ENCODE measurements around the gene OLFML1.
"Not testable (repeated sequence)": the region's sequence is repeated elsewhere in the genome, so short reads cannot be mapped to it uniquely, and the experiment has no call there.

OLFML1 gene

DNA sequence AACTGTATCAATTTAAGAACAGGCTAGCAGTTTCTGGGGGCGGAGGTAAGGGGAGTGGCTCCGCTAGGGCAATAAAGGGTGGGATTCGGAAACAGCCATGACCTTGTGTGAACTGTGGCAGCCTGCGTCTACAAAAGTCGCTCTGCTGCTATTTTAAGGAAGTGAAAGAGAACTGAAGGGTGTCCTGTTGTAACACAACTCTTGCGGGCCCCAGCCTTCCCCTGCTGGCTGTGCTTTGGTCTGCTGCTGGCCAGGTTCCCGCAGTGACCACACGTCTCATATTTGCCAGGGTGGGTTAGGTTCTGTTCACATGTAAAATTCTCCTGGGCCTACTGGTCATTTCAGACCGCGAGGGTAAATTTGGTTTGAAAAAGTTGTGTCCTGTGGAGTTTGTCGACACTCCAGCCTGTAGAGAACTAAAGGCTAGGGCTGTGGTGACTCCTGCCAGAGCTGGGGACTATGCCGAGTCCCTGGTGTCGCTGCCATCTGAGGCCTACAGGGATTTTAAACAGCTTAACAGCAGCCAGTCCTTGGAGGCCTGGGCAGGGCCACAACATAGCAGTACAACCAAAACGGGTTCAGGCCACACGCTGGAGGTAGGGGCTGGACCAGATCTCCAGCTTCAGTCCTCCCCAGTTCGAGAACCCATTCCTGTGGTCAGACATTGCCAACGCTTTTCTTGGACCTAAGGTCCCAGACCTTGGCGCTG, 27.4 kb downstream of the OLFML1 start:
- no peak for DNase-seq (ENCODE audit: low read depth)

DNA sequence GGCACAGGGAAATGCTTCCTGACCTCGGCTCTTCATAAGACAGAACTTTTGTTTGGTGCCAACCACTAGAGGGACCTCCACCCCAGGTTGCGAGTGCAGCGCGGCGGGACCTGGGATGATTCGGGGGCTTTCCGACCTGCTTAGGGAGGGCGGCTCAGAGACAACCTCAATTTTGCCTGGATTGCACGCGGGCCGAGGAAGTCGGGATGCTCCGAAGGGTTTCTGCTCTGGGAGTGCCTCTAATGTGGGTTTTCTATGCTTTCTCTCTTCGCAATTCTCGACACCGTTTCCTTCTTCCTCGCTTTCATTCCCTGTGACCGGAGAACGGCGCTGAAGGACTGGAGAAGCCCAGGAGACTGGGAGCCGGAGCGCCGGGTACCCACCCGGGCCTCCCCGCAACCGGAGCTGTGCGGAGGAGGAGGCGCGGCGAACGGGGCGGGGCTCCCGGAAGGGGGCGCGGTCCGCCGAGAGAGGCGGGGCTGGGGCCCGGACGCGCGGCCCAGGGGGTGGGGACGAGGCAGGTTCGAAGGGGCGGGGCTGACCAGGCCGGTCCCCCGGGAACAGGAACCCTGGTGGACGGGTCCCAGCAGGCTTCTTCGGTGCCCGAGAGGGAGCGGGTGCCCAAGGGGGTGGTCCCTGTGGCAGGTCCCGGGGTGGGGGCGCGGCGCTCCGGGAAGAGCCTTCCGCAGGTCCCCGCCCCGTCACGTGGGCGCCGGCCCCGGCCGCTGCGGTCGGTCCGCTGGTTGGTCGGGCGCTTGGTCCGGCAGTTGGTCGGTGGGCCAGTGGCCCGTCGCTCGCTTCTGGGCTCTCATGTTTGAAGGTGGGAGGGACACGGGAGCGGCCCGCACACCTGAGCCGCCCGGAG, 28.2 kb downstream of the OLFML1 start, which contains the start of gene PPFIBP2:
TSS of gene PPFIBP2 (plus strand) at position 766 of the 865 bp plus-strand sequence. CDS start 35,477 bp downstream, outside the sequence.
- peak; percentile 75 for DNase-seq (ENCODE audit: low read depth)

DNA sequence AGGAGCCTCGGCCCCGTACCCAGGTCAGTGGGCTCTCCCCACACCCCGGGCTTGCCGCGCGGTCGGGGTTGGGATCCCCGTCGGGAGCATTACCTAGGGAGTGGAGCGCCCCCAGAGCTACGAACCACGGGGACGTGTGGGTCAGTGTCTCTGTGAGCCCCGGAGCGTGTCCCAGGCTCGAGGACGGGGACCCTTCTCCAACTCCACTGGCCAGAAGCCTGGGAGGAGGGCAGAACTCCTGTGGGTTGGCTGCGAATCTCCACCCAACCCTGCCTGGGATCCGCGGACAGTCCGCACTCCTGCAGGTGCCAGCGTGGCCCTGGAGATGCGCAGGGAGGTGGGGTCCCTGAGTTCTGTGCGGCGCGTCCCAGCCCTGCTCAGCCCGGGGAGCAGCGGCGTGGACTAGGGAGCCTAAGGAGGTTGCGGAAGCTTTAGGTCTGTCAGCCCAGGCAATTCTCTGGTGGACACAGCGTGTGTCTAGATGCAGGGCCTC, 28.8 kb downstream of the OLFML1 start:
- DNase-seq (ENCODE audit: low read depth), result no peak

DNA sequence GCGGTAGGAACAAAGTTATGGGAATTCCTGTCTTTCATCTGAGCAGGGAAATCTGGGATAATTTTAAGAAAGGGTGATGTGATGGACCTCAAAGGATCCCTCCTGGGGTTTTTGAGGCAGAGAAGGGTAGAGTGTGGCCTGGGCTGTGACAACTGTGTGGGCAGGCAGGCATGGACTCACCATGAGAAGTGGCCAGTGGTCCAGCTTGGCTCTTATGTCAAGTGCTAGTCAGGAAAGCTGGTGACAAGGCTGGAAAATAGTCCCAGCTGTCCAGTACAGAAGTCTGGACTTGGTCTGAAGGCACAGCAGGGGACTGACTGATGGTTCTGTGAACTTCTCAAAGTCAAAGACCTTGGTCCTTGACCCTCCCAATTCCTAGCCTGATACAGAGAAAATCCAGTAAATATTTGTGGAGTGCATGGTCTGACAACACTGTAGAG, 30.2 kb downstream of the OLFML1 start:
- DNase-seq (ENCODE audit: low read depth), result no peak

DNA sequence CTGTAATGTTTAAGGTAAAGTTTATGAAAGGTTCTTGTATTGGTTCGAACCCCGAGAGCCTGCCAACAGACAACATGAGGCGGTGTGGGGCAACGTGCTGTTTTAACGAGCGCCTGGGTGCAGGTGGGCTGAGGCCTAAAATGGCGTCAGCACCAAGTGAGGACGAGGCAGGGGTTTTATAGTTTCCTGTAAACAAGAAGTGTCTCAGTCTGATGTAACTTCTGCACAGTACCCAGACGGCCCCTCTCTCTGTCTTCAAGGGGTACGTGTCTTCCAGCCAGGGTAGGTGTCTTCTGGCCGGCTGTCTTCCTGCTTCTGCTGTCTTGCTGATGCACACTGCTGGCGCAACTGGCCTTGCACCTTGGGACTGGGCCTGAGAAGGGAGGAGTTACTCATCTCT, 31.2 kb downstream of the OLFML1 start:
- DNase-seq (ENCODE audit: low read depth), result no peak

DNA sequence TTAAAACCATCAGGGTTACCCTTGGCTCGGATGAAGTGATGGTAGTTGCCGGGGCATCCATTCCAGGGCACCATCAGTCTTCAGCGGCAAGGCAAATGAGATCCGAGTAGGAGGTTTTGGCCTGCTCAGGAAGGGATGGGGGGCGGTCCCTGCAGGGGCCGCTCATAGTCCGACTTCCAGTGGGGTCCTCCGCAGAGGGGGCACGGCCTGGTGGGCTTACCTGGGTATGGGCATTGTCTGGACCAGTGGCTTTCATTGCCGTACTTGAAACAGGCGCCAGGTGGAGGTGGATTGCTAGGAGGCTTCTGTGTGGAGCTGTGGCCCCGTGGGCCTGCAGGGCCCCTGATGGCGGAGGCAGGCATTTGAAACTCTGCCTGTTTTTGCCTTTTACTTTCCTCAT, 32.4 kb downstream of the OLFML1 start:
- DNase-seq (ENCODE audit: low read depth), result not testable (repeated sequence)

DNA sequence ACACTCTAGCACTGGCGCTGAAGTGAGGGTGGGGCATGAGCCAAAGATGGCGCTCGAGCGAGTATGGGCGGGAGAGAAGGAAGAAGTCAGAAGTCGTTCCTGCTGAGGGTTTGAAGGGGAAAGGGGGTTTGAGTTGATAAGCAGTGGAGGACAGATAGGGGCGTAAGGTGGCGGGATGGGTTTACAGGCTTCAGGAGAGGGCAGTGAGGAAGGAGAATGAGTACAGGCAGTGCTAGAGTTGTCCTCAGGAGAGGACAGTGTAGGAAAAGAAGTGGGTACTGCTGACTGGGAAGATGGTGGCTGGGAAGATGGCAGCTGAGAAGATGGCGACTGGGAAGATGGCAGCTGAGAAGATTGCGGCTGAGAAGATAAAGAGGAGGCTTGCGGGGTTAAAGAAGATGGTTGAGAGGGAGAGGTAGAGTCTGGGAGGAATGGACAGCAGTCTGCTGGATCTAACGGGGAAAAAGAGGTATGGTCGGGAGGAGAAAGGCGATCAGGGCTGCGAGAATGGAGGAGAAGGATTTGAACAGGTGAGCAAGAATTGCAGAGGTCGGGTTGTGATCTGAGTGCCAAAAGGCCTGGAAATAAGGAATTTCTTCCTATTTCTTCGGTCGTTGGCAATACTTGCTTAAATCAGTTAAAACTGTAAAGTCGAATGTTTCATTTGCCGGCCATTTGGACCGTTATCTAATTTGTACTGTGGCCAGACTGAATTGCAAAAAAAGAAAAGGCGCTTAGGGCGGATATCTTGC, 33.7 kb downstream of the OLFML1 start:
- no peak for DNase-seq (ENCODE audit: low read depth)

DNA sequence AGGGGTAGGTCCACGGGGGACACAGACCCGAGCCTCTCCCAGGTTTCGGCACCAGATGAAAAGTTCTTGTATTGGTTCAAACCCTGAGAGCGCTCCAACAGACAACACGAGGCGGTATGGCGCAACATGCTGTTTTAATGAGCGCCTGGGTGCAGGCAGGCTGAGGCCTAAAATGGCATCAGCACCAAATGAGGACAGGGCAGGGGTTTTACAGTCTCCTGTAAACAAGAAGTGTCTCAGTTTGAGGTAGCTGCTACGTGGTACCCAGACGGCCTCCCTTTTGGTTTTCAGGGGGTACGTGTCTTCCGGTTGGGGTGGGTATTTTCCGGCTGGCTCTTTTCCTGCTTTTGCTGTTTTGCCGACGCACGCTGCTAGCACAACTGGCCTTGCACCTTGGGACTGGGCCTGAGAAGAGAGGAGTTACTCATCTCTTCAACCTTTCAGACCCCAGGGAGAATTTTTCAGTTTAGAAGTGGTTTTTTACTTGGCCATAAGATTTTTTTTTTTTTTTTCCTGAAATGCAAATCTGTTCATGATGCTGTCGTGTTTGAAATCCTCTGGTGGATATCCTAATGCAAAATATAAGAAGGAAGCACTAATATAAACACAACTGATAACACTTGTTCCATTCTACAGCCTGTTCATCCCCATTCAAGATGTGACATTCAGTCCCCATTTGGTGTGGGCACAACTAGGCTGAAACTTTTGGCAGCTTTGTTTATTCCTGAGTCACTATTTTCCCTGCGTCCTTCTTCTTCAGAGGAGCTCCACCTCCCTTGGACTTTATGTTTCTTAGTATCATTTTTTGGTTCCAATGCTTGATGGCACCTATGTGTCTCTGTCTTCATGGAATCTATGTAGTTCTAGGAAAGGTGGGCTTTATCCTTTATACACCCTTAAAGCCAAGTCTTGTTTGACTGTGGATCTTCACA, 35.0 kb downstream of the OLFML1 start:
- DNase-seq (ENCODE audit: low read depth), result no peak

DNA sequence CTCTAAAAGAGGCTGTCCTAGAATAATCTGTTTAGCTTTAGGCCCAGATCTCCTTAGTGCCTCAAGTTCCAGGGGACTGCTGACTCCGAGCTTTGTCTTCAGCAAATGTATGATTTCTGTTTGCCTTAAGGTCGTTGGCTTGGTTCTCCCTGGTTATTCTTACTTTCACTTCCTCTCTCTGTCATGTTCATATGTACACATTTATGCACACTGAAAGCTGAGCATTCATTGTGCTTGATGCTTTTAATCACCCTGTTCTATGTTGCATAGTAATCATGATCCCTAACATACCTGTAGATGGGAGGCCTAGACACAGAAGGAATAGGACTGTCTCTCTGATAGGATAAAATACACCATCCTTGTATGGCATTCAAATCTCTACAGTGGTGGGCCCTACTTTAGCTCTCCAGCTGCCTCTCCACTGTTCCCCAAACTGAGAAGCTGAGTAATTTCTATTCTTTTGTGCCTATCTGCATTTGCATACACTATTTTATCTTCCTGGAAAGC, 35.7 kb downstream of the OLFML1 start:
- DNase-seq (ENCODE audit: low read depth), result no peak

DNA sequence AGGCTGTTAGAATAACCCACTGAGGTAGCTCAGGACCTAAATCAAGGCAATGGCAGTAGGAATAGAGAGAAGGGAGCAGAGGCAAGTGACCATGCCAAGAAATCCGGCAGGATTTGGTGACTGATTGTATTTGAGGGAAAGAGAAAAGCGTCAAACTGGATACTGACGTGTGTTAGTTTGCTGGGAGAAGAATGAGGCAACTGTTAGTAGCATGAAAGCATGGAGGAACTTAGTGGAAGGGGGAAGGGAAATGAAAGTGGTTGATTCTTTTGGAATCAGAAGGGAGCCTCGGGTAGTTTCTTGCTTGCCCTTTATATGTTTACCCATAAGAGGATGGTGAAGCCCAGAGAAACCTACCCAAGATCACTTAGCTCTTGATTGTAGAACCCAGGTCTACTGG, 36.8 kb downstream of the OLFML1 start:
- DNase-seq (ENCODE audit: low read depth), result no peak

DNA sequence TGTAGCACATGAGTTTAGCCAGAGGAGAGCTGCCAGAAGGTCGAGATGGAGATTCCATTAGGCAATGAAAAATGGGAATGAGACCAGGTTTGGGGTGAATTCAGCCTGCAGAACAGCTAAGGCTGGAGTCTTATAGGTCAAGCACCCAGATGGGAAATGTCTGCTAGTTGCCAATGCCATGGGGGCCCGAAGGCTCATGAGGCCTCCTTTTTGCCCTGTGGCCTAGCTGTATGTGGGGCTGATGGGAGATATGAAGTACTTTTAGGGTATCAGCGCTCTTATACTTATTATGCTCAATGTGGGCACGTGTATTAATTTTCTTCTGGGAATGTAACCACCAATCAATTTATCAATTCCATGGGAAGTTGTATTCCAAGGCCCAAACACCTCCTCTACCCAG, 37.2 kb downstream of the OLFML1 start:
- no peak for DNase-seq (ENCODE audit: low read depth)

DNA sequence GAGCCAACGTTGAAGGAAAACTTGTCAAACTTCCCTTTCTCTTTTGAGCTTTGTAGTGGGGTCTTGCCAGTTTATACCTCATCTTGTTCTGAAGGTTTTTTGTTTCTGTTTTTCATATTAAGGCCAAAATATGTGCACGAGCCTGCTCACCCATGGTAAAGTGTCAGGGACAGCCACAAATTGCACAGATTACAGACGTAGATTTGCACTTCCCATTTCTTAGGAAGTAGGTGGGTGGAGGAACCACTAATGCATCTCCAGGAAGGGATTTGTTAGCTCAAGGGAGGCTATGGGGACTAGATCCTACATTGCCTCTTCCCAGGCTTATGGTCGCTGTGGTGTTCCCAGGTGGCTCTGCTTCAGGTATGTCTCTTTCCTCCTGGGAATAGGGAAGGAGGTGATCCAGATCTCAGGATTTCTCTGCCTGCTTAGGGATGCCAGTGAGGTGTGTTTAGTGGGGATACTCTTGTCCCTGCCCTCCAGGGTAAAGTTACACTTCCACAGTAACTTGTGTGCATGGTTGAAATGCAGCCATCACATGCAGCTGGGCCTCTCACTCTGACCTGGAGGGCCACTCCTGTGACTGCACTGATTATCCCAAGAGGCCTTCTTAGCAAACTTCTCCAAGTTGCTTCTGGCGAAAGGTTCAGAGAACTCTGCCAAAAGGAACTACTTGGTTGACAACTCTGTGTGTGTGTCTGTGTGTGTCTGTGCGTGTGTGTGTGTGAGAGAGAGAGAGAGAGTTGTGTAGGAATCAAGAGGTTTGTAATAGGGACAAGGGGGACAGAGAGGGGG, 38.3 kb downstream of the OLFML1 start:
- no peak for DNase-seq (ENCODE audit: low read depth)

DNA sequence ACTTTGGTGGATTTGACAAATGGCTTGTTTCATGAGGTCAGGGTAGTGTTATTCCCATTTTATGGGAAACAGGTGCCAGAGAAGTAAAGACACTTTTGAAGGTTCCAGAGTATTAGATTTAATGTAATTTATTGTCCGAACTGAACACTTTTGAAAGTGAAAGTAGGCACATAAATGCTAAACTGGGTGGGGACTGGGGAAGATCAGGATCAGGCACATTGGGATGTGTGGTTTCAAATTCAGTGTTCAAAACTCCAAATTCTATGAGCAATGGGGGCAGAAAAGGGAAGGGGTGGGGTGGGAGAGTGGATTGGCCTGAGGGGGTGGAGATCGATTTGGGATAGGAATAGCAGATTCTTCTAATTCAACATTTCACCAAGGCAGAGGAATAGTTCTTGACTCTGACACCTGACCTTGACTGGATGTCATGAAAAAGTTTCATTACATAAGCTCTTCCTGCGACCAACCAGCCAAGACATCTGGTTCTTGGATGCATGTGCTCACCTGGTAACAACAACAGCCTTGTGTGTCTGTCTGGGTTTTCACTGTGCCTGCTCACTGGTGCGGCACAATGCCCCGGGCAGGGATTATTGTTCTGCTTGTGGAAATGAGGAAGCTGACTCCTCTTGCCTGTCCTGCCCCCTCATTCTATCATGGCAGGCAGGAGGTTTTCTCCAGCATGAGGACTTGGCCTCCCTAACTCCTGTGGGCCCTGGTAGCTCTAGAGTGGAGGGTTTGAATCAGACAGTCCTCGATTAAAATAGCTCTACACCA, 39.3 kb downstream of the OLFML1 start:
- no peak for DNase-seq (ENCODE audit: low read depth)

DNA sequence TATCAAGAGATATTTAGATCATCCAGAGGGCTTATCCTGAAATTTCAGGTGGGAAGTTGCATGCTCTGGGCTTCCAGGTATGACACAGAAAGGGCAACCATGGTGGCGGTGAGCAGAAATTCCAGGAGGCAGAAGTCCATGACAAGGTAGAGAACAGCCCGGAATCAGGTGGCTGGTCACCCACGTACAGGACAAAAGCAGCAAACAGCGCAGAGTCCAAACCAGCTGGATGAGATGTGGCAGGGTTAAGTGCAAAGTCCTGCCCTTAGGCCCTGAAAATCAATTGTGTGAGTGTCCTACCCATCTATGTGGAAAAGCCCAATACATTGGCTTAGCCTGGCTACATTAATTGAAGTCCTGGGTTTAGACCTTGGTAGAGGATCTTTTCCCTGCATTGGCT, 40.1 kb downstream of the OLFML1 start:
- DNase-seq (ENCODE audit: low read depth), result no peak

DNA sequence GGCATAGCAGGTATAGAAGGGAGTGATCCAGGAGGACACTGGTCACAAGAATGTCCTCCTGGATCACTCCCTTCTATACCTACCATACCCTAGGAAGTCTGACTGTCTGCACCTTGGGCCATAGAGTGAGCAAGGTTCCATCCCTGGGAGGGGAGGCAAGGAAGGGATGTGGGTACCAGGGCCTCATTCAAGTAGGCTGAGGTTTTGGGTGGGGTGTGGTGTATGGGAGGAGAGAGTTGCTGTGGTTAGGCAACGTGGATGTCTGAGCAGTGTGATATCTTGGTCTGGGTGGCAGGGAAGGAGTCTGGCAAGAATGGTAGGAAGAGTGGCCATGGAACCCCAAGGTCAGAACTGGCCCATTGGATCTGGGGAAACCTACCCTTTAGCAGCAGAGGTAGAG, 41.7 kb downstream of the OLFML1 start:
- DNase-seq (ENCODE audit: low read depth), result peak; percentile 18

DNA sequence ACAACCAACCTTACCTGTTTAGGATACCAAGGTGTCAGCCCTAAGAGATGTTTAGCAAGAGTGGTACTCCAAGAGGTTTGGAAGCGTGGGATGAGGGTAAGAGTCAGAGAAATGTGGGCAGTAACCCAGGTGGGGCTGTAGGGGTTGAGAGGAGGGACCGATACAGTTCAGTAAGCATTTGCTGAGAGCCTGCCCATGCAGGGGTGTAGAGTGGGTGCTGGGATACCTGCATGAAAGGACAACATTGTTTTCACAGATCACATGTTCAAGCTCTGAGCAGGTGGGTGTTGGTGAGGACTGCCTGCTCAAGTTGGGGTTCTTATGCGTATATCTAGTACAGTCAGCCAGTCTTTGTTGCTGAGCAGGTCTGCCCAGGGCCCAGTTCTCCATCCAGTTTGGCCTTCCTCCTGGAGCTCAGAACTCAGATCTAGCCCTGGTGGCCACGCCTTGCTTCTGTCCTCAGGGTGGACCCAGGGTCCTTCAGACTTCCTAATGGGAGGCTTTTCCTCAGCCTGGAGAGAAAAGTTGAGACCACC, 43.3 kb downstream of the OLFML1 start:
- no peak for DNase-seq (ENCODE audit: low read depth)

DNA sequence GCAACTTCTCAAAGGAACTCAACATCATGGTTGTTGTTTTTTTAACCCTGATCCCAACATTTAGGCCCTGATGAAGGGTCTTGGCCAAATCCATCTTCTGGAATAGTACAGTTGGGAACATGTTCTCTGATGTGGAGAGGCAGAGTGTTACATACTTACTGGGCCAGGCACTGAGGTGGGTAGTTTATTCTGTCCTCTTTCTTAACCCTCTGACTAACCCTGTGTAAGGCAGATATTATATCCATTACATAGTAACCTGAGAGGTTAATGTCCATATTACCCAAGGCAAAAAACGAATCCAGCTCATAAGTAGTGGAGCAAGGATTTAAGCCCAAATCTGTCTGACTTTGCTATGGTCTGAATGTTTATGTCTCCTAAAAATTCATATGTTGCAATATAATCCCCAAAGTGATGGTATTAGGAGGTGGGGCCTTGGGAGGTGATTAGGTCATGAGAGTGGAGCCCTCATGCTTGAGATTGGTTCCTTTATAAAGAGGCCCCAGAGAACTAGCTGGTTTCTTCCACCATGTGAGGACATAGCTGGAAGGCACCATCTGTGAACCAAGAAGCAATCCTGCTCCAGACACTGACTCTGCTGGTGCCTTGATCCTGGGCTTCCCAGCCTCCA, 44.8 kb downstream of the OLFML1 start:
- no peak for DNase-seq (ENCODE audit: low read depth)

DNA sequence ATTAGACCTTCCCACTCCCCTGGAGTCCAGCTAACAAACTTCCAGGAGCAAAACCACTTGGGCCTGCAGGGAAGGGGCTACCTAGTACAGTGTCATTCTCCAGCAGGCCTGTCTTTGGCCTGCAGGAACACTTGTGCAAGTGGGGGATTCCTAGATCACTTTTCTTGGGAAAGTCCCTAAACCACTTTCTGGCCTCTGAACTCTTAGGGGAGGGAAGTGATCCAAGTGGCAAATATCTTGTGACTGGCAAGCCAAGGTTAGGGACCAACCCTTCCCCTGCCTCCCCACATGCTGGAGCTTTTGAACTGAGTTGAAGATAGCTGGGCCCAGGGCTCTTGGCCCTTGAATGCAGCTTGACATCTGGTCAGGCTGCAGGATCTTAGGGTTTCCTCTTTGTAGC, 45.7 kb downstream of the OLFML1 start:
- DNase-seq (ENCODE audit: low read depth), result no peak

Data from activated T-helper 1 cell treated with Interleukin-2 at 50 U/mL for 16 hours (primary cell).